ENCODE results near the gene RAB30. TPM values are rescaled to one million over a fixed set of nuclear protein-coding genes. Genes with fewer than 3 reads are reported as not detected.

The RAB30 gene
- total and polyA plus RNA-seq, 2 donors (not counting 3 experiments of a cell fraction or from before 2014, with no cell fraction given): 4.1 to 14.6 TPM

GRCh38 chr11:83056611-83057010, 15.1 kb downstream of the RAB30 start:
- H3K79me2 ChIP-seq (ENCODE audit: control insufficient read depth, insufficient read depth, low read length): peaks cover 11% of the 10 kb centered on the region
- BruUV-seq (replicated peaks): no TSS peak

GRCh38 chr11:83056204-83056603, 15.5 kb downstream of the RAB30 start:
- POLR2A ChIA-PET: interaction anchor here (1.3 kb wide), 1 partner anchor 14 kb away, joined by 8 read pairs; no protein-coding TSS in a partner anchor

More at GRCh38 chr11:83056611-83057010, 15.1 kb downstream of the RAB30 start:
- CTCF ChIA-PET: interaction anchor here (0.7 to 1.6 kb wide), 4 partner anchors 8 to 181 kb away, joined by 3 to 5 read pairs (median 4); no protein-coding TSS in a partner anchor
- POLR2A ChIA-PET: interaction anchor here (1.1 to 1.3 kb wide), 2 partner anchors 14 to 15 kb away, joined by 3 to 8 read pairs; partner anchors contain the start of gene RAB30
- intact Hi-C loops (cut with micrococcal nuclease): no loop called here
- no peak for DNase-seq (ENCODE audit: low read depth, low spot score)
- TF ChIP-seq POLR2AphosphoS5 (IDR thresholded peaks at IDR 0.05; ENCODE audit: insufficient read depth, low read depth, low read length): no peak
- H3K4me2 ChIP-seq (ENCODE audit: insufficient read depth, low read length): no peak overlapping the region
- dilution Hi-C loops (cut with MboI; ENCODE audit: extremely low pct_ligation_motif_present, low sequenced_read_pairs): no loop called here
- no peak overlapping the region for H3K27ac ChIP-seq (ENCODE audit: insufficient read depth, low read depth, low read length)
- H3K9me1 ChIP-seq (replicated peaks; ENCODE audit: control insufficient read depth, extremely low read depth, insufficient read depth, low read length): no peaks in the 10 kb centered on the region
- H3K9me3 ChIP-seq (replicated peaks; ENCODE audit: control insufficient read depth, insufficient read depth, low read length): no peaks in the 10 kb centered on the region
- H3K9ac ChIP-seq (replicated peaks; ENCODE audit: extremely low read depth, insufficient read depth, low read length): no peak overlapping the region
- H3K4me3 ChIP-seq (replicated peaks in 1 of 3; ENCODE audit: insufficient read depth in 1 of 3, low read depth in 1 of 3, low read length in 3 of 3): no peak overlapping the region
- peaks cover 43% of the 10 kb centered on the region for H3K4me1 ChIP-seq (ENCODE audit: control insufficient read depth, extremely low read depth, insufficient read depth, low read length)
- H2AFZ ChIP-seq (ENCODE audit: low read depth, low read length): no peak overlapping the region
- H3K36me3 ChIP-seq (ENCODE audit: control insufficient read depth in 2 of 2, extremely low read depth in 1 of 2, insufficient read depth in 2 of 2, low read length in 2 of 2): no peaks in the 10 kb centered on the region
- H3K27me3 ChIP-seq (ENCODE audit: control insufficient read depth in 2 of 2, insufficient read depth in 2 of 2, low read length in 2 of 2): no peaks in the 10 kb centered on the region
- H4K20me1 ChIP-seq (replicated peaks; ENCODE audit: control insufficient read depth, extremely low read depth, insufficient read depth, low read length): no peaks in the 10 kb centered on the region
- no peak for FAIRE-seq

More at GRCh38 chr11:83056204-83056603, 15.5 kb downstream of the RAB30 start:
- Histone ChIP-seq H3K4me1 (ENCODE audit: control insufficient read depth, extremely low read depth, insufficient read depth, low read length) (peaks cover 47% of the 10 kb centered on the region), H3K79me2 (ENCODE audit: control insufficient read depth, insufficient read depth, low read length) (peaks cover 13% of the 10 kb centered on the region), H3K9me1 (replicated peaks; ENCODE audit: control insufficient read depth, extremely low read depth, insufficient read depth, low read length) (no peaks in the 10 kb centered on the region), H4K20me1 (replicated peaks; ENCODE audit: control insufficient read depth, extremely low read depth, insufficient read depth, low read length) (no peaks in the 10 kb centered on the region), H3K27ac (ENCODE audit: insufficient read depth, low read depth, low read length) (no peak overlapping the region), H3K27me3 (ENCODE audit: control insufficient read depth in 2 of 2, insufficient read depth in 2 of 2, low read length in 2 of 2) (no peaks in the 10 kb centered on the region), H3K4me2 (ENCODE audit: insufficient read depth, low read length) (no peak overlapping the region), H2AFZ (ENCODE audit: low read depth, low read length) (no peak overlapping the region), H3K36me3 (ENCODE audit: control insufficient read depth in 2 of 2, extremely low read depth in 1 of 2, insufficient read depth in 2 of 2, low read length in 2 of 2) (no peaks in the 10 kb centered on the region), H3K4me3 (replicated peaks in 1 of 3; ENCODE audit: insufficient read depth in 1 of 3, low read depth in 1 of 3, low read length in 3 of 3) (no peak overlapping the region), H3K9ac (replicated peaks; ENCODE audit: extremely low read depth, insufficient read depth, low read length) (no peak overlapping the region), H3K9me3 (replicated peaks; ENCODE audit: control insufficient read depth, insufficient read depth, low read length) (no peaks in the 10 kb centered on the region)
- intact Hi-C loops (cut with micrococcal nuclease) (no loop called here), dilution Hi-C loops (cut with MboI; ENCODE audit: extremely low pct_ligation_motif_present, low sequenced_read_pairs) (no loop called here)
- CTCF ChIA-PET: interaction anchor here (1.6 kb wide), 1 partner anchor 11 kb away, joined by 5 read pairs; no protein-coding TSS in a partner anchor
- no peak for TF ChIP-seq MYC (IDR thresholded peaks at IDR 0.05; ENCODE audit: low read depth, low read length)
- TF ChIP-seq GATA2 (IDR thresholded peaks at IDR 0.05; ENCODE audit: insufficient read depth, insufficient read length, low read depth, low read length): peak; percentile 26
- TF ChIP-seq, protein P1, sequence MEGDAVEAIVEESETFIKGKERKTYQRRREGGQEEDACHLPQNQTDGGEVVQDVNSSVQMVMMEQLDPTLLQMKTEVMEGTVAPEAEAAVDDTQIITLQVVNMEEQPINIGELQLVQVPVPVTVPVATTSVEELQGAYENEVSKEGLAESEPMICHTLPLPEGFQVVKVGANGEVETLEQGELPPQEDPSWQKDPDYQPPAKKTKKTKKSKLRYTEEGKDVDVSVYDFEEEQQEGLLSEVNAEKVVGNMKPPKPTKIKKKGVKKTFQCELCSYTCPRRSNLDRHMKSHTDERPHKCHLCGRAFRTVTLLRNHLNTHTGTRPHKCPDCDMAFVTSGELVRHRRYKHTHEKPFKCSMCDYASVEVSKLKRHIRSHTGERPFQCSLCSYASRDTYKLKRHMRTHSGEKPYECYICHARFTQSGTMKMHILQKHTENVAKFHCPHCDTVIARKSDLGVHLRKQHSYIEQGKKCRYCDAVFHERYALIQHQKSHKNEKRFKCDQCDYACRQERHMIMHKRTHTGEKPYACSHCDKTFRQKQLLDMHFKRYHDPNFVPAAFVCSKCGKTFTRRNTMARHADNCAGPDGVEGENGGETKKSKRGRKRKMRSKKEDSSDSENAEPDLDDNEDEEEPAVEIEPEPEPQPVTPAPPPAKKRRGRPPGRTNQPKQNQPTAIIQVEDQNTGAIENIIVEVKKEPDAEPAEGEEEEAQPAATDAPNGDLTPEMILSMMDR (IDR thresholded peaks at IDR 0.05; ENCODE audit: extremely low read depth in 1 of 2, insufficient read depth in 1 of 2, low read depth in 1 of 2, low read length in 2 of 2): no peak
- TF ChIP-seq POLR2A (IDR thresholded peaks at IDR 0.05; ENCODE audit: low read depth, low read length): no peak
- TF ChIP-seq POLR2AphosphoS5 (IDR thresholded peaks at IDR 0.05; ENCODE audit: insufficient read depth, low read depth, low read length): peak; percentile 45
- peak; percentile 45 for TF ChIP-seq MAX (IDR thresholded peaks at IDR 0.05; ENCODE audit: insufficient read depth, insufficient read length)
- peak; percentile 54 for TF ChIP-seq FOS (IDR thresholded peaks at IDR 0.05; ENCODE audit: borderline replicate concordance, insufficient read depth, low read length)
- no peak for TF ChIP-seq EZH2 (IDR thresholded peaks at IDR 0.05; ENCODE audit: borderline replicate concordance, low read depth, low read length, severe bottlenecking)
- TF ChIP-seq JUN (IDR thresholded peaks at IDR 0.05; ENCODE audit: borderline replicate concordance, insufficient read depth, insufficient read length, low read depth): peak; percentile 75
- no TSS peak for BruUV-seq (replicated peaks)
- FAIRE-seq: no peak
- DNase-seq (ENCODE audit: low read depth, low spot score): peak; percentile 65
